CD4-positive, alpha-beta T cell (primary cell): Measurements from ENCODE around the gene TRAFD1. TPM values are rescaled to one million over a fixed set of nuclear protein-coding genes. Genes with fewer than 3 reads are reported as not detected.

Source experiments
- ATAC-seq: fragments of 200-7000 bp; cut with Tn5 transposase; one replicate; pipeline ENCODE4 v1.10.0; 2022; ENCODE audit warnings: mild to moderate bottlenecking; ENCODE audit not compliant: poor library complexity
- CTCF ChIA-PET: fragments of 350-600 bp; sonication (Branson Sonifier 250); formaldehyde crosslinking; loops from one replicate; lab custom pipeline; 2021; ENCODE audit warnings: antibody characterized with exemption, inconsistent platforms; lab: Charles Lee
- POLR2A ChIA-PET: fragments of 350-600 bp; sonication (Branson Sonifier 250); formaldehyde crosslinking; loops from one replicate; lab custom pipeline; 2021; ENCODE audit warnings: antibody characterized with exemption, inconsistent platforms; lab: Charles Lee
- DNase-seq, 14 experiments: peaks; one replicate each; pipeline ENCODE4 v3.0.0-alpha.2; 2013 to 2020; ENCODE audit warnings: mixed read lengths in 2 of 14
- H3K27ac ChIP-seq, 2 donors: one replicate each; pipeline versions ENCODE4 v1.5.1 to v1.7.0; 2013; ENCODE audit warnings: low read length in 2 of 2, low read depth in 1 of 2, mild to moderate bottlenecking in 1 of 2
- H3K27me3 ChIP-seq, 2 experiments: 1 replicate in 1 of 2; 2 replicates in 1 of 2; pipeline versions ENCODE4 v1.6.1 to v1.7.0; 2013; ENCODE audit warnings: low read length in 2 of 2, control low read depth in 1 of 2, mild to moderate bottlenecking in 1 of 2, moderate library complexity in 1 of 2; ENCODE audit not compliant: insufficient read depth in 2 of 2, control insufficient read depth in 1 of 2
- H3K36me3 ChIP-seq: one replicate; pipeline ENCODE4 v1.6.1; 2013; ENCODE audit warnings: low read length, control low read depth; ENCODE audit not compliant: insufficient read depth
- H3K4me1 ChIP-seq: one replicate; pipeline ENCODE4 v1.6.1; 2013; ENCODE audit warnings: low read length, control low read depth; ENCODE audit not compliant: insufficient read depth
- H3K4me3 ChIP-seq: one replicate; pipeline ENCODE4 v1.5.1; 2013; ENCODE audit warnings: mild to moderate bottlenecking, low read length, moderate library complexity
- H3K9me3 ChIP-seq, 2 experiments: 1 replicate in 1 of 2; 2 replicates in 1 of 2; pipeline versions ENCODE4 v1.6.1 to v1.7.0; 2013; ENCODE audit warnings: low read length in 2 of 2, mild to moderate bottlenecking in 2 of 2, control low read depth in 1 of 2, moderate library complexity in 1 of 2; ENCODE audit not compliant: control insufficient read depth in 1 of 2, insufficient read depth in 1 of 2
- H3K27ac Mint-ChIP-seq: one replicate; pipeline ENCODE4 v1.8.0; 2020; ENCODE audit warnings: mixed read lengths
- H3K27me3 Mint-ChIP-seq: one replicate; pipeline ENCODE4 v1.8.0; 2021; ENCODE audit warnings: mixed read lengths
- H3K36me3 Mint-ChIP-seq: one replicate; pipeline ENCODE4 v1.8.0; 2021; ENCODE audit warnings: low read depth, mixed read lengths
- H3K4me1 Mint-ChIP-seq: one replicate; pipeline ENCODE4 v1.8.0; 2021; ENCODE audit warnings: low read depth, mixed read lengths
- H3K4me3 Mint-ChIP-seq: one replicate; pipeline ENCODE4 v1.8.0; 2020; ENCODE audit warnings: mild to moderate bottlenecking, mixed read lengths
- H3K9me3 Mint-ChIP-seq: one replicate; pipeline ENCODE4 v1.8.0; 2020; ENCODE audit warnings: mixed read lengths
- CTCF ChIP-seq: fragments of 200-600 bp; IDR thresholded peaks from one replicate; pipeline ENCODE4 v1.8.0; 2022; ENCODE audit warnings: antibody characterized with exemption, mild to moderate bottlenecking
- intact Hi-C, 2 experiments: fragments of 100-400 bp; cut with DNase I in 1 of 2; cut with micrococcal nuclease in 1 of 2; formaldehyde crosslinking; loops; one replicate each; pipeline versions ENCODE4 v1.15.1 to v1.9.0; 2023 to 2025; cut with DNase I, micrococcal nuclease
- total RNA-seq, 174 experiments: library from RNA in 2 of 174; stranded (reverse) in 2 of 174; gene quantifications; one replicate each; pipeline ENCODE4 v1.2.3 and lab custom pipeline; 2021 to 2026

The TRAFD1 gene
- total RNA-seq, 2 experiments from 2014 or later, result 19.6 to 20.4 TPM

GRCh38 chr12:112164011-112164660 lies 38.8 kb downstream of the TRAFD1 start:
- intact Hi-C loops, result no loop called here
- H3K4me1 Mint-ChIP-seq, result no peaks in the 10 kb centered on the region
- H3K9me3 Mint-ChIP-seq, result no peaks in the 10 kb centered on the region
- no peak for TF ChIP-seq CTCF
- Histone ChIP-seq H3K36me3 (peaks cover 39% of the 10 kb centered on the region), H3K27me3 (no peaks in the 10 kb centered on the region), H3K27ac (no peak overlapping the region), H3K9me3 (peaks cover 0 to 20% of the 10 kb centered on the region in 2 experiments), H3K4me1 (peaks cover 7% of the 10 kb centered on the region), H3K4me3 (no peak overlapping the region)
- no peak overlapping the region for H3K27ac Mint-ChIP-seq
- DNase-seq (peak in 1 of 14 experiments; percentile 21), ATAC-seq (no peak)
- CTCF ChIA-PET, result no interaction called here
- peaks cover 44% of the 10 kb centered on the region for H3K36me3 Mint-ChIP-seq
- POLR2A ChIA-PET, result no interaction called here
- H3K4me3 Mint-ChIP-seq, result no peak overlapping the region
- H3K27me3 Mint-ChIP-seq, result no peaks in the 10 kb centered on the region

- H3K4me3 Mint-ChIP-seq, result no peak overlapping the region
- Histone ChIP-seq H3K9me3 (peaks cover 0 to 10% of the 10 kb centered on the region in 2 experiments), H3K27ac (no peak overlapping the region), H3K4me1 (no peaks in the 10 kb centered on the region), H3K4me3 (no peak overlapping the region), H3K36me3 (peaks cover 33% of the 10 kb centered on the region), H3K27me3 (no peaks in the 10 kb centered on the region)
- ATAC-seq (no peak), DNase-seq (no peak)
- no peaks in the 10 kb centered on the region for H3K27me3 Mint-ChIP-seq
- ChIA-PET CTCF (no interaction called here), POLR2A (no interaction called here)
- no peak overlapping the region for H3K27ac Mint-ChIP-seq
- TF ChIP-seq CTCF, result no peak
- H3K9me3 Mint-ChIP-seq, result no peaks in the 10 kb centered on the region
- intact Hi-C loops, result no loop called here
- no peaks in the 10 kb centered on the region for H3K4me1 Mint-ChIP-seq
- peaks cover 37% of the 10 kb centered on the region for H3K36me3 Mint-ChIP-seq
Measured at GRCh38 chr12:112165624-112166023, 40.3 kb downstream of the TRAFD1 start.

- no peaks in the 10 kb centered on the region for H3K4me1 Mint-ChIP-seq
- ChIA-PET POLR2A (no interaction called here), CTCF (no interaction called here)
- Histone ChIP-seq H3K9me3 (peaks cover 0 to 8% of the 10 kb centered on the region in 2 experiments), H3K27me3 (no peaks in the 10 kb centered on the region), H3K27ac (no peak overlapping the region), H3K36me3 (peaks cover 36% of the 10 kb centered on the region), H3K4me3 (no peak overlapping the region), H3K4me1 (no peaks in the 10 kb centered on the region)
- H3K27me3 Mint-ChIP-seq, result no peaks in the 10 kb centered on the region
- H3K27ac Mint-ChIP-seq, result no peak overlapping the region
- TF ChIP-seq CTCF, result no peak
- intact Hi-C loops, result no loop called here
- H3K36me3 Mint-ChIP-seq, result peaks cover 36% of the 10 kb centered on the region
- ATAC-seq (no peak), DNase-seq (peak in 1 of 14 experiments; percentile 26)
- no peak overlapping the region for H3K4me3 Mint-ChIP-seq
- no peaks in the 10 kb centered on the region for H3K9me3 Mint-ChIP-seq
Measured at GRCh38 chr12:112166051-112167015, 41.0 kb downstream of the TRAFD1 start.
